ENCODE results near the gene ASB1. TPM values are rescaled to one million over a fixed set of nuclear protein-coding genes. Genes with fewer than 3 reads are reported as not detected.

Gene ASB1
- total RNA-seq, 2 experiments from 2014 or later, result 40.2 to 47.0 TPM

DNA sequence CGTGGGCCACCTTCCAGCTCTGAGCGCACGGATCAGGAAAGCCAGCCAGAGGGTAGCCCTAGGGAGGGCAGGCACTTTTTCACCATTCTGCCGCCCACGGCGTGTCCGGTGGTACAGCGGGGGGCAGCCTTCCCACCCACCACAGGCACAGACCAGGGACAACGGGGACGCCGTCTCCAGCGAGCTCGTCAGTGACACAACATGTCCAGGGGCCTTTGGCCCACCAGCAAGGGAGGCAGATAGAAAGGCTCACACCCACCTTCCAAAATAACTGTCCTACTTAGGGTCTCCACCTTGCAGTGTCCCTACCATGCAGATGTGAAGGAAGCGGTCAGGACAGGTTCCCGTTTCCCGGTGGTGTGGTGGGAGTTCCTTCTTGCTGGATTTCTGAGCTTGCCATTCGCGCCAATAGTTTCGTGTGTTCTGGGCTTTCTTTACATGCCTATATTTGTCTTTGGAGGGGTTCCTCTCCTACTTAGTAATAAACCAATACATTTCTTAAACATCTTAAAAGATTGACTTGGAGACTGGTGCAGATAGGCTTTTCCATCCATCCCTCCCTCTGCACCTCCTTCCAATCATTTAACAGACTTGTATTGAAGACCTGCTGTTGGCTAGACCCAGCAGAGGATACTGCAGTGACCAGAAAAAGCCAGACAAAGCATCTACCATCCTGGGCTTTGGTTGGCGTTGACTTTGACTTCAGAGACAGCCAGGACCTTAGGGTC is 872 bp downstream of the ASB1 start:
- peak overlapping the region; percentile 91 for H3K4me3 Mint-ChIP-seq
- peaks cover 34% of the 10 kb centered on the region for H3K36me3 Mint-ChIP-seq
- no peaks in the 10 kb centered on the region for H3K9me3 Mint-ChIP-seq
- peaks cover 45% of the 10 kb centered on the region for H3K4me1 Mint-ChIP-seq
- DNase-seq, result no peak
- peak overlapping the region; percentile 92 for H3K27ac Mint-ChIP-seq
- no peaks in the 10 kb centered on the region for H3K27me3 Mint-ChIP-seq

GRCh38 chr2:238428866-238429265 is 2.1 kb downstream of the ASB1 start:
- Mint-ChIP-seq H3K9me3 (no peaks in the 10 kb centered on the region), H3K27ac (peak overlapping the region; percentile 25), H3K4me1 (peaks cover 45% of the 10 kb centered on the region), H3K4me3 (peak overlapping the region; percentile 91), H3K27me3 (no peaks in the 10 kb centered on the region), H3K36me3 (peaks cover 34% of the 10 kb centered on the region)
- no peak for DNase-seq

DNA sequence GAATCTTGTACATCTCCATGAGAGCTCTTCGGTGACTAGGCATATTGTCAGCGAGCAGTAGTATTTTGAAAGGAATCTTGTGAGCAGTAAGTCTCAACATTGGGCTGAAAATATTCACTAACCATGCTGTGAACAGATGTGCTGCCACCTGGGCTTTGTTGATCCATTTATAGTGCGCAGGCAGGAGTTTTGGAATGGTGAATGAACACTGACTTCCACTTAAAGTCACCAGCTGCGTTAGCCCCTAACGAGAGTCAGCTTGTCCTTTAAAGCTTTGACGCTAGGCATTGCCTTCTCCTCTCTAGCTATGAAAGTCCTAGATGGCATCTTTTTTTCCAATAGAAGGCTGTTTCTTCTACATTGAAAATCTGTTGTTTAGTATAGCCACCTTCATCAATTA is 4.1 kb downstream of the ASB1 start:
- H3K4me1 Mint-ChIP-seq, result peaks cover 45% of the 10 kb centered on the region
- H3K36me3 Mint-ChIP-seq, result peaks cover 34% of the 10 kb centered on the region
- peak overlapping the region; percentile 31 for H3K27ac Mint-ChIP-seq
- H3K9me3 Mint-ChIP-seq, result no peaks in the 10 kb centered on the region
- H3K27me3 Mint-ChIP-seq, result no peaks in the 10 kb centered on the region
- DNase-seq, result no peak
- H3K4me3 Mint-ChIP-seq, result no peak overlapping the region

GRCh38 chr2:238431456-238431855 is 4.7 kb downstream of the ASB1 start:
- Mint-ChIP-seq H3K9me3 (no peaks in the 10 kb centered on the region), H3K27ac (peak overlapping the region; percentile 61), H3K4me1 (peaks cover 45% of the 10 kb centered on the region), H3K27me3 (no peaks in the 10 kb centered on the region), H3K36me3 (peaks cover 34% of the 10 kb centered on the region), H3K4me3 (no peak overlapping the region)
- no peak for DNase-seq

DNA sequence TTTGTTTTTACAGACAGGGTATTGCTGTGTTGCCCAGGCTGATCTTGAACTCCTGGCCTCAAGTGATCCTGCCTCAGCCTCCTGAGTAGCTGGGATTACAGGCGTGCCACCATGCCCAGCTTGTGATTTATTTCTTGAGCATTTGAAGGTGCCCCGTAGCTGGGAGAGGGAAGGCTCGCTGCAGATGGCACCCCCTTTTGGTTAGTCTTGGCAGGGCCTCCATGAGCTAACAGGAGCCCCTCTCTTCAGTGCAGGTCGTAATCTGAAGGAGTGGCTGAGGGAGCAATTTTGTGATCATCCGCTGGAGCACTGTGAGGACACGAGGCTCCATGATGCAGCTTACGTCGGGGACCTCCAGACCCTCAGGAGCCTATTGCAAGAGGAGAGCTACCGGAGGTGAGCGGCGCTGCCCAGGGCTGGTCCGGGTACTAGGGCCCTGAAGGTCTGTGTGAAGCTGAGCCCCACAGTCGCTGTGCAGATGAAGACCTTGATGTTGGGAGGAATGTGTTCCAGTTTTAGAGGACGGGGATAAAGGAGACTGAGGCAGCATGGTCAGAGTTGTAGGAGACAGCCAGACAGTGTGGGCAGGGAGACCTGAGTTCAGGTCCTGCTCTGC is 6.7 kb downstream of the ASB1 start:
- peaks cover 46% of the 10 kb centered on the region for H3K4me1 Mint-ChIP-seq
- DNase-seq, result no peak
- no peaks in the 10 kb centered on the region for H3K27me3 Mint-ChIP-seq
- H3K36me3 Mint-ChIP-seq, result peaks cover 31% of the 10 kb centered on the region
- H3K9me3 Mint-ChIP-seq, result no peaks in the 10 kb centered on the region
- no peak overlapping the region for H3K4me3 Mint-ChIP-seq
- H3K27ac Mint-ChIP-seq, result peak overlapping the region; percentile 54

DNA sequence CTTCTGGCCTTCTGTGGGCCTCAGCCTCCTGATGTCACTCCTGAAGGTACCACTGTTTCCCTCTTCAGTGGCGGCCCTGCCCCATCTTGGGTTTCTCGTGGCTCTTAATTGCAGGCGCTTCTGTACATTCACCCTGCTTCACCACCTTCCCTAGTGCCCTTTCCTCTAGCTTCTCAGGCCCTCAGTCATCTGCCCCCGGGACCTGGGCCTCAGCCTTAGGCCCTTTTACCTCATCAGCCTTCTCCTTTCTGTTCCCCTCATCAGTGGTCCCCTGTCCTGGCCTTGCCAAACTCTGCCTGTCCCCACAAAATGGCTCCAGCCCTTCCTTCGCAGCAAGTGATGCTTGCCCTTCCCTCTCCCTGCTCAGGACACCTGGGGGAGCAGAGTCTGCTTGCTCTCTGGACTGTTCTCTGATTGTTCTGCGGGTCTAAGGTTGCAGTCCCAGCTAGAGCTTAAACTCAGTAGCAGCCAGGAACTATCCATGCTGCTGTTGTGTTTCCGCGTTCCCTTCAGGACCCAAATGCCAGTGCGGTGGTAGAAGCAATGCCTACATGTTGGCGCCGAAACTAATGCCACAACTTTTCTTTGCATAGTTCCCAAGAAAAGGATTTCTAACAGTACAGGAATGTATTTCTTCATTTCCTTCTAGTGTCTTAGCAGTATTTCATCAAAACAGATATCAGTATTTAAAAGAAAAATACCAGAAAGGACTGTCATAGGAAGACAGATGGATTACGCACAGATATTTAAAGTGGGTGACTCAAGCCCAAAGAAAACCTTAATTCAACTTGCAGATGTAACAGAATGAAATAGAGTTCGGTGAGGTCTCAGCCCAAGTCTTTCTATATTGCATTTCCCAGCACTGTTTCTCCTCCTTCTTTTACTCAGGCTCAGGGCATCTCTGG is 7.5 kb downstream of the ASB1 start:
- H3K9me3 Mint-ChIP-seq, result no peaks in the 10 kb centered on the region
- peaks cover 46% of the 10 kb centered on the region for H3K4me1 Mint-ChIP-seq
- no peaks in the 10 kb centered on the region for H3K27me3 Mint-ChIP-seq
- no peak overlapping the region for H3K4me3 Mint-ChIP-seq
- peak overlapping the region; percentile 52 for H3K27ac Mint-ChIP-seq
- DNase-seq, result no peak
- H3K36me3 Mint-ChIP-seq, result peaks cover 34% of the 10 kb centered on the region

GRCh38 chr2:238434846-238435751 is 8.4 kb downstream of the ASB1 start:
- Mint-ChIP-seq H3K4me3 (no peak overlapping the region), H3K36me3 (peaks cover 32% of the 10 kb centered on the region)

GRCh38 chr2:238435752-238436096 is 9.0 kb downstream of the ASB1 start:
- no peak overlapping the region for H3K27ac Mint-ChIP-seq
- DNase-seq, result no peak
- no peak overlapping the region for H3K4me3 Mint-ChIP-seq
- peaks cover 50% of the 10 kb centered on the region for H3K4me1 Mint-ChIP-seq
- H3K9me3 Mint-ChIP-seq, result no peaks in the 10 kb centered on the region
- no peaks in the 10 kb centered on the region for H3K27me3 Mint-ChIP-seq
- peaks cover 32% of the 10 kb centered on the region for H3K36me3 Mint-ChIP-seq

More at GRCh38 chr2:238434846-238435751, 8.4 kb downstream of the ASB1 start:
- no peak for DNase-seq
- Mint-ChIP-seq H3K27me3 (no peaks in the 10 kb centered on the region), H3K4me1 (peaks cover 50% of the 10 kb centered on the region), H3K27ac (peak overlapping the region; percentile 52), H3K9me3 (no peaks in the 10 kb centered on the region)

DNA sequence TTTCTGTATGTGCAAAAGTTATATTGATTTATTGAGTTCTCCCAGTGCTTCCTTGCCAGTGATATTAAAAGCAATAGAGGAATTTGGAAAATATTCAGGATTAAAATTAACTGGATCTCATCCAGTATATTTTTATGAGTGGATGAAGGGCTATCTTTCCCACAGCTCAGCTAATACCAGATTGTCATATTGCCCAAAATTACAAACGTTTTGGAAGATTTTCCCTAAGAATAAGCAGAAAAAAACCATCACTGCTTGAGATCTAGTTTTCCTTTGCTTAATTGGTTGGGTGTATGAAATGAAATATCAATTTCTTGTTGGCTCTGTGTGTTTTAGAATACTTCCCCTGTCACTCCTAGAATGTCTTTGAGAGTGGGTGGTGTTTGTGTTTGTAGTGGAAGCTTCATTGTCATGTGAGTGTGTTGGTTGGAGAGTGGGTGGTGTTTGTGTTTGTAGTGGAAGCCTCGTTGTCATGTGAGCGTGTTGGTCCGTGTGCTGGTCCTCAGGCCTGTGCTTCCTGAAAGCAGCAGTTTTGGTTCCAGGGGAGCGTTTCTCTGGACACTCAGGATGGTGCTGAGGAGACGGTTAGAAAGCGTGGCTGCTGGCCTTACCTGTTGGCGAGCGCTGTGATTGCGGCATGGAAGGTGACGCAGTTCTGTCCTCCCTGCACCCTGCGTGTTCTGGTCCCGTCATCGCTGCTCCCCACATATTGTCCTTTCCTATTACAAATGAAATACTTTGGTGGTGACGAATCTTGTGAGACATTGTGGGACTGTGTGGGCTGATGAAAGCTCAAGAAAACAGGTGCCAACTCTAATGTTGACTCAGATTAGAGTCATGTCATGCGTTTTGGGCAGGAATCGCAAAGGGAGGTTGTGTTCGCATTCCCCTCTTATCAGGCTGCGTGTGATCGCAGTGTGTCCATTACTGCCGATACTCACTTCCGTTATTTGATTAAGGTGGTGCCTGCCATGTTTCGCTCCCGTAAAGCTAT is 12.4 kb downstream of the ASB1 start:
- DNase-seq, result peak; percentile 62
- Mint-ChIP-seq H3K9me3 (no peaks in the 10 kb centered on the region), H3K4me3 (no peak overlapping the region), H3K27ac (peak overlapping the region; percentile 82), H3K36me3 (peaks cover 39% of the 10 kb centered on the region), H3K4me1 (peaks cover 58% of the 10 kb centered on the region), H3K27me3 (no peaks in the 10 kb centered on the region)

GRCh38 chr2:238439917-238440316 is 13.2 kb downstream of the ASB1 start:
- H3K9me3 Mint-ChIP-seq, result no peaks in the 10 kb centered on the region
- peaks cover 39% of the 10 kb centered on the region for H3K36me3 Mint-ChIP-seq
- H3K27me3 Mint-ChIP-seq, result no peaks in the 10 kb centered on the region
- DNase-seq, result no peak
- peaks cover 58% of the 10 kb centered on the region for H3K4me1 Mint-ChIP-seq
- H3K27ac Mint-ChIP-seq, result peak overlapping the region; percentile 63
- H3K4me3 Mint-ChIP-seq, result no peak overlapping the region

DNA sequence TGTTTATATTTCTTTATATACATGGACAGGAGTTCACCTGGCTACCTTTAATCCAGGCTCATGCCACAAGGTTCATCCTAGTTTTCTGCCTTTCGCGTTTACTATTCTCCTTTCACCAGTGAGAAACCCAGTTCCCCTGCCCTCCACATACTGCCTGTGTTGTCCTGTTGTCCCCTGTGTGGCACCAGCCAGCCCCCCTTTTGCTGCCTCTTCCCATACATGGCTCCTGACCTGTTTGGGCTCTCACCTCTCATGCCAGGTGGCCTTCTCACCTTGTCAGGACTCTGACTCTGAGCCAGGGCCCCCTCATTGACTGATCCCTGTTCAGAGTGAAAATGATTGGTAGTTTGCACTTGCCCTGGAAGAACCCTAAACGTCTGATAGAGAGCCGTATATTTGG is 13.6 kb downstream of the ASB1 start:
- H3K27ac Mint-ChIP-seq, result peak overlapping the region; percentile 79
- H3K9me3 Mint-ChIP-seq, result no peaks in the 10 kb centered on the region
- H3K36me3 Mint-ChIP-seq, result peaks cover 39% of the 10 kb centered on the region
- H3K4me3 Mint-ChIP-seq, result no peak overlapping the region
- H3K4me1 Mint-ChIP-seq, result peaks cover 58% of the 10 kb centered on the region
- H3K27me3 Mint-ChIP-seq, result no peaks in the 10 kb centered on the region
- DNase-seq, result no peak

- no peak for DNase-seq
- peak overlapping the region; percentile 79 for H3K27ac Mint-ChIP-seq
- H3K36me3 Mint-ChIP-seq, result peaks cover 41% of the 10 kb centered on the region
- H3K9me3 Mint-ChIP-seq, result no peaks in the 10 kb centered on the region
- H3K4me3 Mint-ChIP-seq, result no peak overlapping the region
- H3K4me1 Mint-ChIP-seq, result peaks cover 58% of the 10 kb centered on the region
- H3K27me3 Mint-ChIP-seq, result no peaks in the 10 kb centered on the region
Observed at GRCh38 chr2:238440767-238441166, 14.0 kb downstream of the ASB1 start.

GRCh38 chr2:238441262-238442114 is 14.8 kb downstream of the ASB1 start:
- no peaks in the 10 kb centered on the region for H3K9me3 Mint-ChIP-seq
- H3K27me3 Mint-ChIP-seq, result no peaks in the 10 kb centered on the region
- H3K4me3 Mint-ChIP-seq, result no peak overlapping the region
- H3K27ac Mint-ChIP-seq, result no peak overlapping the region
- DNase-seq, result no peak
- peaks cover 49% of the 10 kb centered on the region for H3K36me3 Mint-ChIP-seq
- H3K4me1 Mint-ChIP-seq, result peaks cover 54% of the 10 kb centered on the region

All from activated naive CD8-positive, alpha-beta T cell treated with anti-CD3 and anti-CD28 coated beads for 36 hours (primary cell).